ENCODE results near the gene JUND. TPM values are rescaled to one million over a fixed set of nuclear protein-coding genes. Genes with fewer than 3 reads are reported as not detected.

JUND gene
- total RNA-seq, 1 donor from 2014 or later = 54.0 TPM

DNA sequence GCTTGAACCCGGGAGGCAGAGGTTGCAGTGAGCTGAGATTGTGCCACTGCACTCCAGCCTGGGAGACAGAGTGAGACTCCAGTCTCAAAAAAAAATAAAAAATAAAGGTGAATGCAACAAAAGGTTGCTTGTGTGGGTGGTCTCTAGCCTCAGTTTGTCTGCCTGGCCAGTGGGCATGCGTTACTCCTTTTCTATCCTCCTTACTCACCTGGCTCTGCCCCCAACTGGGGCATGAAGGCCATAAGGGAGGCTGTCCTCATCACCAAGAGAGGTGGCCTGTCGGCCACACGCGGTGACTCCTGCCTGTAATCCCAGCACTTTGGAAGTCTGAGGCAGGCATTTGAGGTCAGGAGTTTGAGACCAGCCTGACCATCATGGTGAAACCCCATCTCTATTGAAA is 1.9 kb upstream of the JUND start:
- H3K4me3 ChIP-seq (ENCODE audit: low read depth, low read length) = no peak overlapping the region
- H3K27me3 ChIP-seq (ENCODE audit: control insufficient read depth, insufficient read depth, low read length) = no peaks in the 10 kb centered on the region
- FAIRE-seq = no peak
- DNase-seq (ENCODE audit: low read depth) = no peak
- peaks cover 7% of the 10 kb centered on the region for H3K36me3 ChIP-seq (ENCODE audit: control insufficient read depth, insufficient read depth, low read length)
- TF ChIP-seq, protein P1, sequence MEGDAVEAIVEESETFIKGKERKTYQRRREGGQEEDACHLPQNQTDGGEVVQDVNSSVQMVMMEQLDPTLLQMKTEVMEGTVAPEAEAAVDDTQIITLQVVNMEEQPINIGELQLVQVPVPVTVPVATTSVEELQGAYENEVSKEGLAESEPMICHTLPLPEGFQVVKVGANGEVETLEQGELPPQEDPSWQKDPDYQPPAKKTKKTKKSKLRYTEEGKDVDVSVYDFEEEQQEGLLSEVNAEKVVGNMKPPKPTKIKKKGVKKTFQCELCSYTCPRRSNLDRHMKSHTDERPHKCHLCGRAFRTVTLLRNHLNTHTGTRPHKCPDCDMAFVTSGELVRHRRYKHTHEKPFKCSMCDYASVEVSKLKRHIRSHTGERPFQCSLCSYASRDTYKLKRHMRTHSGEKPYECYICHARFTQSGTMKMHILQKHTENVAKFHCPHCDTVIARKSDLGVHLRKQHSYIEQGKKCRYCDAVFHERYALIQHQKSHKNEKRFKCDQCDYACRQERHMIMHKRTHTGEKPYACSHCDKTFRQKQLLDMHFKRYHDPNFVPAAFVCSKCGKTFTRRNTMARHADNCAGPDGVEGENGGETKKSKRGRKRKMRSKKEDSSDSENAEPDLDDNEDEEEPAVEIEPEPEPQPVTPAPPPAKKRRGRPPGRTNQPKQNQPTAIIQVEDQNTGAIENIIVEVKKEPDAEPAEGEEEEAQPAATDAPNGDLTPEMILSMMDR (IDR thresholded peaks at IDR 0.05; ENCODE audit: insufficient read depth, low read length, severe bottlenecking) = no peak

DNA sequence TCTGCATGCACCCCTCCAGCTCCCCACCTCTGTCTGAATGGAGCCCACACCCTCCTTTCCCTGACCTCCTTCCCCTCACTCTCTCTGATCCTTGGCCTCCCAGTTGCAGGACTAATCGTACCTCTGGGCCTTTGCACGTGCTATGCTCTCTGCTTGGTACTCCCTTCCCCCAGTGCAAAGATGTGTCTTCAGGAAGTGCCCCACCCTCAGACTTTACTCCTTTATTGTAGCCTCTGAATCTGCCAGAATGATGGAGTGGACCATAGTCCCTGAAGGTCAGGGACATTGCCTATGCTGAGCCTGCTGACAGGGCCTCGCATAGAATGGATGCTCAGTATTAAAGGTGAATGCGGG is 1.3 kb upstream of the JUND start:
- no peak overlapping the region for H3K4me3 ChIP-seq (ENCODE audit: low read depth, low read length)
- FAIRE-seq (no peak), DNase-seq (ENCODE audit: low read depth) (no peak)
- TF ChIP-seq, protein P1 (IDR thresholded peaks at IDR 0.05; ENCODE audit: insufficient read depth, low read length, severe bottlenecking) = no peak
- H3K36me3 ChIP-seq (ENCODE audit: control insufficient read depth, insufficient read depth, low read length) = peaks cover 9% of the 10 kb centered on the region
- no peaks in the 10 kb centered on the region for H3K27me3 ChIP-seq (ENCODE audit: control insufficient read depth, insufficient read depth, low read length)

DNA sequence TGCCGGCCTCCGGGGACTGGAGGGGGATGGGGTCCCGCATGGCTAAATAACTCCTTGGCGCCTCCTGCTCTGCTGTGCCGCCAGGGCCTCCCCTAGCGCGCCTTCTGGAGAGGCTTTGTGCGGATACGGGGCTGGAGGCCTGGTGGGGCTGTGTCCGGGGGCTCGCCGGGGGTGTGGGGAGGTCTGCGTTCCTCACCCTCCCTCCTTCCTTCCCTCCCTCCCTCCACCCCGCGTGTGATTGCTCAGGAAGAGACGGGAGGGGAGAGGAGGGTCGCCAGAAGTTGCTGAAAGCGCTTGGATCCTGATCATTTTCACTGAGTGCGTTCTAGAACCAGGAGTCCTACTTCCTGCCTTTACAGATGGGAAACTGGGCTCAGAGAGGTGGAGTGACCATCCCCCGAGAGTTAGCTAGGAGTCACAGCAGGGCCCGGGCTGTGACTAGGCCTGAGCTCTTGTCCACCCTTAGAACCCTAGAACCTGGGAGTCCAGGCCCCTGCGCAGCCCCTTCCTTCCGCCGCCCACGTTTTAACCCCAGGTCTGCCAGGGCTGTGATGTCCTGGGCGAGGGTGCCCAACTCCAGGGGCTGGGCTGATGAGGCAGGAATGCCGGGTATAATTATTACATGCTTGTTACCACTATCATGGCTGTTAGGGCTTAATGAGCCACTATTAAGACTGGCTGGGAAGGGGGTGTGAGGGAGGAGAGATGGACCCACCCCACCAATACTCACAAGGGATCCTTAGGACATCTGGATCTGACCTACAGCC is 782 bp upstream of the JUND start:
- no peak for FAIRE-seq

DNA sequence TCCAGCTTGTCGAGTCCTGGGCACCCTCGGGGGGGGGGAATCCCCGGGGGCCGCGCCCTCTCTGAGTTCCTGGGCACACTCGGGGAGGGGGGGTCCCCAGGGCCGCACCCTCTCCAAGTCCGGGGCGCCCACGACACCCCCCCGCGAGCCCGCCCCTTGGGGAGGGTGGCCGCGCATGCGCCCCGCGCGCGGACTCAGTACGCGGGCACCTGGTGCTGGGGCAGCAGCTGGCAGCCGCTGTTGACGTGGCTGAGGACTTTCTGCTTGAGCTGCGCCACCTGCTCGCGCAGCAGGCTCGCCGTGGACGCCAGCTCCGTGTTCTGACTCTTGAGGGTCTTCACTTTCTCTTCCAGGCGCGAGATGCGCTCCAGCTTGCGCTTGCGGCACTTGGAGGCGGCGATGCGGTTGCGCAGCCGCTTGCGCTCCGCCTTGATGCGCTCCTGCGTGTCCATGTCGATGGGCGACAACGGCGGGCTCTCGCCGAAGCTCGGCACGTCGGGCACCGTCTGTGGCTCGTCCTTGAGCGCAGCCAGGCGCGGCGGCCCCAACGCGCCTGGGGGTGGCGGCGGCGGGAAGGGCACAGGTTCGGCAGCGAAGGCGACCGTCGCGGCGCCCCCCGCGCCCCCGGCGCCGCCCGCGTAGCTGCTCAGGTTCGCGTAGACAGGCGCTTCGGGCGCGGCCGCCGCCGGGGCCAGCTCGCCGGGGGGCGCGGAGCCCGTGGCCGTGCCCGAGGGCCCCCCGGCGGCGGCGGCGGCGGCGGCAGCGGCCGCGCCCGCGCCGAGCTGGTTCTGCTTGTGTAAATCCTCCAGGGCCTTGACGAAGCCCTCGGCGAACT is 958 bp downstream of the JUND start:
- H3K36me3 ChIP-seq (ENCODE audit: control insufficient read depth, insufficient read depth, low read length) = peaks cover 9% of the 10 kb centered on the region
- FAIRE-seq = no peak
- DNase-seq (ENCODE audit: low read depth) = peak; percentile 44
- TF ChIP-seq, protein P1 (IDR thresholded peaks at IDR 0.05; ENCODE audit: insufficient read depth, low read length, severe bottlenecking) = no peak
- no peaks in the 10 kb centered on the region for H3K27me3 ChIP-seq (ENCODE audit: control insufficient read depth, insufficient read depth, low read length)
- H3K4me3 ChIP-seq (ENCODE audit: low read depth, low read length) = peak overlapping the region; percentile 100

More for the DNA sequence above, 782 bp upstream of the JUND start:
- TF ChIP-seq, protein P1 (IDR thresholded peaks at IDR 0.05; ENCODE audit: insufficient read depth, low read length, severe bottlenecking) = no peak
- Histone ChIP-seq H3K27me3 (ENCODE audit: control insufficient read depth, insufficient read depth, low read length) (no peaks in the 10 kb centered on the region), H3K36me3 (ENCODE audit: control insufficient read depth, insufficient read depth, low read length) (peaks cover 9% of the 10 kb centered on the region), H3K4me3 (ENCODE audit: low read depth, low read length) (peak overlapping the region; percentile 45)
- peak; percentile 47 for DNase-seq (ENCODE audit: low read depth)

DNA sequence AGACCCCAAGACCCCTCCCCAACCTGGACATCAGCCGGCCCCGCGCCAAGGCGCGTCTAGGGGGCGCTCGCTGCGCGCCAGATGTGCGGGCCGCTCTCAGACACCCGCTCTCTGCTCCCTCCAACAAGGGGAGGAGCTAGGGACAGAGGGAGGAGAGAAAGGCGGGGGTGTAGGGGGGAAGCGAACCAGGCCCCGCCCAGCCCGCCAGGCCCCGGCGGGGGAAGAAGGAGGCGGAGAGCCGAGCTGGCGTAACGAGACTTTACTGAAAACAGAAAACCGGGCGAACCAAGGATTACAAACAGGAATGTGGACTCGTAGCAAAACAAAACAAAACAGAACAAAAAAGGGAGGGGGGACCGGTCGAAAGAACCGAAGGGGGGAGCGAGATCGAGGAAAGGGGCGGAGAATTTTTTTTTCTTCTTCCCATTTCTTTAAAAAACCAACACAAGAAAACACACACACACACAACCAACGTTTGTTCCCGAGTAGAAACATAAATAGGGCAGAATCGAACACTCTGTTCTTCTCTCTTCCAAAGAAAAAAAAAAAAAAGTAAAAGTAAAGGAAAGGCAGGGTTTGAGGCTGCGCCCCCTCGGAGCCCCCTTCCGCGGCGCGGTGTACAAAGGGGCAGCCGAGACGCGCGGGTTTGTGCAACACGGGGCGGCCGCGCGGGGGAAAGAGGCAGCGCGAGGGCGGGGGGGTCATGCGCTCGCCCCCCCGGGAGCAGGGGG is 1.7 kb downstream of the JUND start:
- TF ChIP-seq, protein P1 (IDR thresholded peaks at IDR 0.05; ENCODE audit: insufficient read depth, low read length, severe bottlenecking) = peak; percentile 83
- Histone ChIP-seq H3K4me3 (ENCODE audit: low read depth, low read length) (peak overlapping the region; percentile 100), H3K36me3 (ENCODE audit: control insufficient read depth, insufficient read depth, low read length) (peaks cover 9% of the 10 kb centered on the region), H3K27me3 (ENCODE audit: control insufficient read depth, insufficient read depth, low read length) (no peaks in the 10 kb centered on the region)
- FAIRE-seq (no peak), DNase-seq (ENCODE audit: low read depth) (peak; percentile 76)
